GM19099 (cell line): ENCODE measurements around the gene PPARD.

Source experiments
- POLR2A ChIP-seq: IDR thresholded peaks from 3 replicates; pipeline ENCODE4 v1.6.1; 2011; ENCODE audit warnings: low read depth; ENCODE audit not compliant: insufficient read length; ENCODE audit errors: extremely low read depth

The PPARD gene

DNA sequence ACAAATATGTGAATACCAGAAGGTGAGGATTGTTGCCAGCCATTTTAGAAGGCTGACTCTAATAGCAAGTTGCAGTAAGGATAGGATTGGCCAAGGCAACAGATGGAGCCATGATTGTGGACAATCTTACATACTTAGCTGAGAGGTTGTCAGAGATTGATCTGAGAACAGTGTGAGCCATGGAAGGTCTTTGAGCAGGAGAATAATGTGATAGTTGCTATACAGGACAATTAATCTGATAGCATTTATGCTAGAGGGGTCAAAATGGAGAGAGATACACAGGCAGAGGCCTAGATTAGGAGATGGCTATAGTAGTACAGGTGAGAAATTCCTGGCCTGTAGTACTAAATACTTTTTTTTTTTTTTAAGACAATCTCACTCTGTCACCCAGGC, 23.8 kb downstream of the PPARD start:
- TF ChIP-seq POLR2A, result no peak

DNA sequence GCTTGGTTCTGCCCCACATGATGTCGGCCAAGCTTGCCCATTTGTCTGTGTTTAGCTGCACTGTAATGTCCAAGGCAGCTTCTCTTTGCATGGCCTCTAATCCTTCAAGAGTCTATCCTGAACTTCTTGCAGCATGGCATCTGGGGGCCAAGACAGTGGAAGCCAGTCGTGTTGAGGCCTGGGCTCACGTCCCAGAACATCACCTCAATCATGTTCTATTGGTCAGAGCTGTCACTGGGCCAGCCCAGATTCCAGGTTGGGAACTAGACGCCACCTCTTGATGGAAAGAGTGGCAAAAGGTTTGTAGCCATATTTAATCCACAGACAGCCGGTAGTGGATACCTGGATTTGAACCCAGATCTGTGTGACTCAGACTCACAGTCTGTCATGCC, 25.3 kb downstream of the PPARD start:
- no peak for TF ChIP-seq POLR2A

DNA sequence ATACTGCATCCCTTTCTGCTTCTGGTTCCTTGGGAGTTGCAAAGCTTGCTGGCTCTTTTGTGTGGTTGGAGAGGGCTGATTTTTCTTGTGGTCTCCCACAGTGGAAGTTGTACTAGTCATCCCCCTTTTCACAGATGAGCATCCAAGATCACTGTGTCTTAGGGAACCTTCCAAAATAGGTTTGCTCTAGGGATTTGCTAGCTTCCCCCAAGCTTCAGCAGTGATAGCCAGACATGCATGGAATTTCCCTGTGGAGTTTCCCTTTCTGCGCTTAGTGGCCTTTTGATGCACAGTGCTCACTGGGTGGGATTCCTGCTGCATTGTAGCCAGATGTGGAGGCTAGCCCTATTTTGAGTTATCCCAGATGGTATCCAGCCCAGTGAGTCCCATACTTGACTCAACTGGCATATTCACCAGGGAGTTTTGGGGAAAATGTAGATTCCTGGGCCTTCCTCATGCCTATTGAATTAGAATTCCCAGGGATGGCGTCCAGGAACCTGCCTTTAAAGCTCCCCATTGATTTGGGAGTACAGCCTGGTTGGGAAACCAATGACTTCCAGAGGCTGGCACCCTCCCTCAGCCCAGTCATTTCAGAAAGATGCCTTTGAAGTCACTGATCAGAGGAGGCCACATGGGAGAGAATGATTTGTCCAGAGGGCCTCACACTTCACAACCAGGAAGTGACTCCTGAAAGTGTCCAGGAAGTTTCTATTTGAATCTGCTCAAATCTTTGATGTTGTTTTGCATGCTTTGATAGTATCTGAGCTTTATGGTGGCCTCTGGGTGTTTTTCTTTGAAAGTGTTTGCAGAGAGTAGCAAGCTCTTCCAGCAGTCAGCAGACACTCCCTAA, 25.9 kb downstream of the PPARD start:
- no peak for TF ChIP-seq POLR2A

GRCh38 chr6:35370124-35370741, 27.9 kb downstream of the PPARD start:
- TF ChIP-seq POLR2A, result peak; percentile 39

GRCh38 chr6:35370785-35371493, 28.6 kb downstream of the PPARD start:
- TF ChIP-seq POLR2A, result no peak

DNA sequence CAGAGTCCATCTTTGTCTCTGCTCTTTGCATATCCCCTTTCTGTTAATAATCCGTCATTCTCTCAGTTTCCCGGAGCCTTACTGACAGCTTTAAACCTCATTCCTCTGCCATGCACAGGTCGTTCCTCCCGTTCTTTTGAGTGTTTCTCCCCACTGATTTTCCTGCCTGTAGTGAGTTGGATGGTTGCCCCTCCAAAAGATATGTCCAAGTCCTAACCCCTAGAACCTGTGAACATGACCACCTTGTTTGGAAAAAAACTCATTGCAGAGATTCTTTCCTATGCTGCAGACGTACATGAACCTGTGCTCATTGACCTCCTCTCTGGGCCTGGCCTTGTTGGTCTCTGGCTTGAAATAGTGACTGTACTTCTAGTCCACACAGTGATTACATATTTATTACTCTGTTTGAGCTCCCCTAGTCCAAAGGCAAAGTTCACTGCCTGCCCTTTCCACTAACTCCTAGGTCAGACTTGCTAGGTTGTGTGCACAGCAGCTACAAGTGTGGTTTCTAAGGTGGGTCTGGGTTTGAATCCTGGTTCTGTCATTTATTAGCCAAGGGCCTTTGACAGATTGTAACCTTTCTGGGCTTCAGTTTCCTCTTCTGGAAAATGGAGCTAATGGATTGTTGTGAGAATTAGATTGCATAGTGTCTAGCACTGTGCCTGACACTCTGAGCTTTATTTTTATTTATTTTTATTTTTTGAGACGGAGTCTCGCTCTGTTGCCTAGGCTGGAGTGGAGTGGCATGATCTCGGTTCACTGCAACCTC, 29.3 kb downstream of the PPARD start:
- TF ChIP-seq POLR2A, result no peak

- TF ChIP-seq POLR2A, result no peak
Observed at GRCh38 chr6:35372633-35373032, 30.3 kb downstream of the PPARD start.

DNA sequence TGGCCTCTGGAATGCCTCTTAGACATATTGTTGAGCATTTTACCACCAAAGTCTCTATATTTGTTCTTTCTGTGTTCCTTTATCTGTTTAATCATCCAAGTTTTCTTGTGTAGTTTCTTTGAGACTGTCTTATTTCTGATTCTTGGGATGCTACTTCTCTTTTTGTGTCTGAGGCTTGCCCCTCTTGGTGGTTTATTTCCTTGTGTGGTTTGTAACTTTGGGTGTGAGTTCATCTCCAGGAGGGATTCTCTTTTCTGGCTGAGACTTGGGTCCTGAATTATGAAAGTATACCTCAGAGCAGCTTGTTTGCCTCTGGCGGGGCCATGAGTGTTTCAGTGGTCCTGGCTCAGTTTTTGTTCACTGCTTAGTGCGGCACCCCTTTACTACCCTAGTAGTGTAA, 33.9 kb downstream of the PPARD start:
- TF ChIP-seq POLR2A, result no peak

GRCh38 chr6:35377002-35377401, 34.6 kb downstream of the PPARD start:
- TF ChIP-seq POLR2A, result no peak

- no peak for TF ChIP-seq POLR2A
Observed at GRCh38 chr6:35378261-35378660, 35.9 kb downstream of the PPARD start.

GRCh38 chr6:35381132-35381531, 38.8 kb downstream of the PPARD start:
- no peak for TF ChIP-seq POLR2A

DNA sequence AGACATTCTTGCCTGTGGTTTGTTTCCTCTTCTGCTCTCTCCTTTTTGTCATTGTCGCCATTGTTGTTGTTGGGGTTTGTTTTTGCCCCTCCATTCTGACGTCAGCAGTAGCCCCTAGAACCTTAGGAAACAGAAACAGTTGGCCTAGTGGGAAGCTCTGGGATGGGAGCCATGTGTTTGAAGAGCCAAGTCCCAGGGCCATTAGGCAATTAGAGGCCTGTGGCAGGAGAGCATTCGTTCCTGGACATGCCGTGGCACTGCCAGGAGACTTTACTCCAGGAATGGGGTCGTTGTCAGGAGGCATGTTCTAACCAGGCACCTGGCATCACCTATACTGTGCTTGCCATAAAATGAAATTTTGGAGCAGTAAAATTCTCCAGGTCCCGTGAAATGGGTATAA, 39.7 kb downstream of the PPARD start:
- no peak for TF ChIP-seq POLR2A

DNA sequence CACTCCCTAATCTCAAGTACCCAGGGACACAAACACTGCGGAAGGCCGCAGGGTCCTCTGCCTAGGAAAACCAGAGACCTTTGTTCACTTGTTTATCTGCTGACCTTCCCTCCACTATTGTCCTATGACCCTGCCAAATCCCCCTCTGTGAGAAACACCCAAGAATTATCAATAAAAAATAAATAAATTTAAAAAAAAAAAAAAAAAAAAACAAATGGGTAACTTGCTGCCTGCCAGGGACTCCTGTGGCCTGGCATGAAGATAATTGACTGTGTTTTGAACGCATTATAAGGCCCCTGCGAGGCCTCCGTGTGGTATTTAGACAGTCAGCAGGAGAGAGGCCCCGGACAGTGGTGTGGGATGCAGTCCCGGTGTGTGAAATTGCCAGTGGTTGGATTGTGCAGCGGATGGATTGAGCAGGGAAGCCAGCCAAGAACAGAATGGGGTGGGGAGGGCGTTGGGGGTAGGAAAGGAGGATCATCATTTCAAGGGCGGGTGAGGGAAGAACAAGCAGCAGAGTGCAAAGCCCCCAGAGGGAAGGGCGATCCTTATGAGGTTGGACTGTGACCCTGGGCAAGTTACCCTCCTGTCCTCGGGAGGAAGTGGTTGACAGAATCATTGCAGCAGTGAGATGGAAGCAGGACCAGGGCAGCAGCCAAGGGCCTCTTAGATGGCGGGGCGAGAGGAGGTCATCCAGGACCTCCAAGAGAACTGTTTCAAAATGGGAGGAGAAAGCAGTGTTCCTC, 43.3 kb downstream of the PPARD start:
- no peak for TF ChIP-seq POLR2A

GRCh38 chr6:35386989-35387388, 44.6 kb downstream of the PPARD start:
- no peak for TF ChIP-seq POLR2A
